GM18909 (cell line): ENCODE data around the gene PPL.

ENCODE experiments used
- ATAC-seq: cut with Tn5 transposase; IDR thresholded peaks from one replicate; pipeline ENCODE4 v1.9.1; 2021; ENCODE audit warnings: mild to moderate bottlenecking; ENCODE audit not compliant: unreplicated experiment, poor library complexity

Gene PPL

DNA sequence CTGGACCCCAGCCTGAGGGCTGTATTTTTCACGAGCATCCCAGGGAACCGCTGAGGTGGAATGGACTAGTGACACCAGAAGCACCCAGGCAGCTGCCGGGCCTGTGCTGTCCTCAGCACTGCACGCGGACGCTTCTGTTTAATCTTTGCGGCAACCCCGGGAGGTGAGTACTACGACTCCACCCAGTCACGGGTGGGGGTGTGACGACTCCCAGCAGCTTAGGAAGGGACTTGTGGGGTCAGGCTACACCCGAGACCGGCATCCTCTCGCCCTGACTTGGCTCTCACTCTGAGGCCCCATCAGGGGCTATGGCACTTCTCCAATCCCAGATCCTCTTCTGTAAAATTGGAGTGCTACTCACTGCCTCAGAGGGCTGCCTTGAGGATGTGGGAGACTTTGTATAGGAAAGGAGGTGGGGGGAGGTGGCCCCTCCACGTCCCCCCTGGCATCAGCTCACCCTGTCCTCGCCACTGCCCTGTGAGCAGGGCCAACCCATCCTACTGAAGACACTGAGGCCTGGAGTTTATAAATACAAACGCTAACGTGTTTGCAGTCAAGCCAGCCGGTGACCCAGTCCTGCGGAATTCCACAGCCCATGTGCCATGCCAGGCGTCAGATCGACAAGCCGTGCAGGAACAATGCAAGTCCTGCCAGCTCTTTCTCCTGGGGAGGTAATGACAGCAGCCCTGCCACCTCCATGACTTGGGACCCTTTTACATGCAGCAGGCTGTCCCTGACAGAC is 44.4 kb downstream of the PPL start:
- ATAC-seq: no peak

DNA sequence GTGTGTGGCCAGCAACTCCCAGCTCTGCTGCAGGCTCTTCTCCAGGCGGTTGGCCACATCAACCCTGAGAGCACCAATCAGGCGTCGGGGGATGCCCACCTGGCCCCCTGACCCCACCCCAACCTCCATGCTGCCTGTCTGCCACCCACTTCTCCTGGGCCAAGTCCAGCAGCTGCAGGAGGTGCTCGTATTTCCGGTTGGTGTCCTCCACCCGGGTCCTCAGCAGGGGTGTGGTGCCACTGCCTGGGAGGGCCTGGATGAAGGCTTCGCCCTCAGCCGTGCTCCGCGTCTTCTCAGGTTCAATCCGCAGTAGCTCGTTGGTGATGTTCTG is 45.1 kb downstream of the PPL start:
- ATAC-seq: no peak

GRCh38 chr16:4891097-4891885 is 45.7 kb downstream of the PPL start:
- ATAC-seq: no peak

DNA sequence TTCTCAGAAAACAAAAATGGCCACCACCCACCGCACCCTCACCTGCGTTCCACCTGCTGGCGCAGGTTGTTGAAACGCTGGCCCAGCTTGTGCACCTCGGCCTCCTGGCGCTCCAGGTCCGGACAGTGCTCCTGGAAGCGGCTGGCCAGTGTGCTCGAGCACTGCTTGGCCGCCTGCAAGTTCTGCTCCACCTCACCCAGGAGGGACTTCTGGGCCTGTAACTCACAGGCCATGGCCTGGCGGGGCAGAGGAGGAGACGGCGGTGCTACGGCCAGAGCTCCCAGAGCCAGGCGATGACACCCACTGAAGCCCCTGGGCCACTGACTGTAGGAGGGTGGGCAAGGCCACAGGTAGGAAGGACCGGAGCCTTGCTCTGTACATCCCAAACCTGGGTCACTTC is 46.3 kb downstream of the PPL start:
- ATAC-seq: no peak

- ATAC-seq: no peak
Measured at GRCh38 chr16:4890026-4890425, 46.9 kb downstream of the PPL start.

DNA sequence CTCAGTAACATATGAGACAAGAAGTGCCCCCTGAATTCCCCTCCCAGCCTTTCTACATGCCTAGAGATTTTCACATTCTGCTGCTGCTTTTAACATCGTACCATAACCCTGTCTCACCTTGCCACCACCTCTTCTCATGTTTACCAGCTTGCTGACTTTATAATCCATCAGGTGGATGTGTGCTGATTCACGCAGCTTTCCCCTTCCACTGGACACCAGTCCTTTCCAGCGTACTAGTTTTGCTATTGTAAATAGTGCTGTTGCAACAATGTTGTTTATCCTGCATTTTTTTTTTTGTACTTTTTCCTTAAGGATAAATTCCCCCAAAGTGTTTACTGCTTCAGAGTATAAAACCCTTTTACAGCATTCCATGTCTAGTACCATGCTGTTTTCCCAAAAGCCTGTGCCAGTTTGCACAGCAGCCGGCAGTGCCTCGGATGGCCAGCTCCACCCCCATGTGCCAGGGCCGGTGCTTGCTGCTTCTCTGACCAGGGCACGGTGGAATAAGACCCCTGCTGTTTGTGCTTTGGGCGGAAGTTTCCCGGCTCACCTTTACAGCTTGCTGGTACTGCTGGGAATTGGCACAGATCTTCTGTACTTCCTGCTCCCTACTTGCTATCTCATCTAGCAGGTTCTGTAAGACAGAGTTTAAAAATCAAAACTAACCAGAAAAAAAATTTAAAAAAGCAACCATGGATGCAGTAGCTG is 48.4 kb downstream of the PPL start:
- no peak for ATAC-seq

DNA sequence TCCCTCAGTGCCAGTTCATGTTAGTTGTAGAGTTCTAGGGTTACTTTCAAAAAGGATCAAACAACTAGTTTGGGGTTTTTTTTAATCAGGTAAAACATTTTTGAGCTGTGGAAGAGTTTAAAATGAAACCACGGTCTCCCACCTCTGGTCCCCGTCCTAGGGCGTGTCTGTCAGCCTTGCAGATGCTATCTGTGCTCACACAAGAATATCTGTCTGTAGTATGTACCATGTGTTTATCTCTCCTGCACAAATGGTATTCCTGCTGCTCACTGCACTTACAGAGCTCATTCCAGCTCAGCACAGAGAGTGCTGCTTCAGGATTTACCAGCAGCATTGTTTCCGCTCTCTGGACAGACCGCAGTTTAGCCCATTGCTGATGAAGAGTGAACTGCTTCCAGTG is 50.8 kb downstream of the PPL start:
- no peak for ATAC-seq

GRCh38 chr16:4884972-4885874 is 51.7 kb downstream of the PPL start:
- no peak for ATAC-seq

DNA sequence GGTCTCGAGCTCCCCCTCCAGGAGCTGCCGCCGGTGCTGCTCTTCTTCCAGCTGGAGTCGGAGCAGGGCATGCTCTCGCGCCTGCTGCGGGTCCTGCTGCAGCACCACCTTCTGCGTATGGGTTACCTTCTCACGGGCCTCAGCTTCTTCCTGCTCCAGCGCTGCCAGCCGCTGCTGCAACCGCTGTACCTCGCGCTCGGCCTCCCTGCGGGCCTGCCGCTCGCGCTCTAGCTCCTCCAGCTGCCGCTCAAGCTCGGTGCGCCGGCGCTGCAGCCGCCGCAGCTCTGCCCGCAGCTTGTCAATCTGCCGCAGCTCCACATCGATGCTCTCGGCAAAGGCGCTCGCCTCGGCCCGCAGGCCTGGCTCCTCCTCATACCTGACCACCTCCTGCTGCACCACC is 52.7 kb downstream of the PPL start:
- no peak for ATAC-seq

DNA sequence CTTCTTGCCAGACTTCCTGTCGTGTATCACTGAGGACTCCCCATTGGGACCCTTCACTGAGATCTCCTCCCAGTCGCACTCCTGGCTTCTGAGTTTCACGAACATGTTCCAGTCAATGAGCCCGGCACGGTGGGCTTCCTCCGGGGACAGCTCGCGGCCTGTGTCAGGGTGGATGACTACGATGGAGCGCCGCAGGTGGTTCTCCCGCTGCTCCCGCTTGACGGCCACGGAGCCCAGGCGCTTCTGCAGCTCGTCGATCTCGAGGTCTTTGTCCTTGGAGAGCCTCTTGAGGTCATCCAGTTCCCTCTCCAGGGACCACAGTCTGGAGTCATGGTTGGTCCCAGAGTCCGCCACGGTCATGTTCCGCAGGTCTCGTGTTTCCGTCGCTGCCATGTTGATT is 53.4 kb downstream of the PPL start:
- no peak for ATAC-seq

GRCh38 chr16:4882633-4883285 is 54.2 kb downstream of the PPL start:
- no peak for ATAC-seq

- no peak for ATAC-seq
Measured at GRCh38 chr16:4882000-4882632, 54.8 kb downstream of the PPL start.

GRCh38 chr16:4880006-4880580 is 56.9 kb downstream of the PPL start:
- ATAC-seq: no peak

DNA sequence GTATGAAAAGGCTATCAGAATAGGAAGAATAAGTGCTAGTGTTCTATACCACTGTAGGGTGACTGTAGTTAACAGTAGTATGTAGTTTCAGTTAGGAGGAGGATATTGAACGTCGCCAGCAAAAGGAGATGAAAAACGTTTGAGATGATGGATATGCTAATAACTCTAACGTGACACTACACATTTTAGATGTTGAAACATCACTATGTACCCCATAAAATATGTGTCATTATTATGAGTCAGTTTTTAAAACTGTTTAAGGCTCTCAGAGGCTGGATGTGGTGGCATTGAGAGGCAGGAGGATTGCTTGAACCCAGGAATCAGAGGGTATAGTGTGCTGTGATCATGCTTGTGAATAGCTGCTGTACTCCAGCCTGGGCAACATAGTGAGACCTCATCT is 57.9 kb downstream of the PPL start:
- no peak for ATAC-seq

DNA sequence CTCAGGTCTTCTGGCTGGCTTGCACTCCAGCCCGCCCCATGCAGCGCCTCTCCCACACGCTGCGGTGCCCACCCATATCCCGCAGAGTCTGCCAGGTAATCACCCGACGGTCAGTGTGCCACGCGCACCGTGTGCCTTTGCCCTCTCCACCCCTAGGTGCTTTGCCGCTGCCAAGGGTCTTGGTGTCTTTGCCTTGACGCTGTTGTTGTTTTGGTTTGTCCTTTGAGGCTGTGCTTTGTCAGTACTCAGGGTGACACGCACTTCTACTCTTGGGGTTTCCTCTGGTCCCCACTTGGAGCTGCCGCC is 59.6 kb downstream of the PPL start:
- ATAC-seq: no peak

DNA sequence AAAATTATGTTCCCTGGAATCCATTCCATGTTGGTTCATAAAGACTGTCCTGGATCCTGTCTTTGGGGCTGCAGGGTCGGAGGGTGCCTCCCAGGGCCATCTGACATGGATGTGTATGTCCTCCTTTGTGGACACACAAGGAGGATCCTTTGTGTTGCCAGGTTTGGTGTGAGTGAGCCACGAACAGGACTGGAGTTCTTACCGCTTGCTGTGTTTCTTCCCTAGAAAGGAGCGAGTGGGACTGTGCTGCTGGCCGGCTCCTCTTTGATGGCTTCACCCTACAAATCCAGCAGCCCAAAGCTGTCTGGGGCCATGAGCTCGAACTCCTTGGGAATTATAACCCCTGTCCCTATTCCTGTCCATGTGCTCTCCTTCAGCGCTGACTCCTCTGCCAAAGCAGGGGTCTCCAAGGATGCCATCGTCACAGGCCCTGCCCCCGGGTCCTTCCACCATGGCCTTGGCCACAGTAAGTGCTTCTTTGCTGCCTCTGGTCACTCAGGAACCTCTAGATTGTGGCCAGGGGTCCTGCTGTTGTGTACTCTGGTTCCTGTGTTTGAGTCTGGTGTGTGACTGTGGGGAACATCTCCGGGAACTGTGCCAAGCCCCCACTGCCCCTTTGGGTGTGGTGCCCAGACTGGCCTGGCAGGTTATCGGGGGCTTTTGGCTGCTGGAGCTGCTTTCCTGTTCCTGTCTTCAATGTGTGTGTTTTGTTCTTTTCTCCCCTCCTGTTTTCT is 60.1 kb downstream of the PPL start:
- no peak for ATAC-seq

GRCh38 chr16:4874666-4875065 is 62.3 kb downstream of the PPL start:
- ATAC-seq: no peak

DNA sequence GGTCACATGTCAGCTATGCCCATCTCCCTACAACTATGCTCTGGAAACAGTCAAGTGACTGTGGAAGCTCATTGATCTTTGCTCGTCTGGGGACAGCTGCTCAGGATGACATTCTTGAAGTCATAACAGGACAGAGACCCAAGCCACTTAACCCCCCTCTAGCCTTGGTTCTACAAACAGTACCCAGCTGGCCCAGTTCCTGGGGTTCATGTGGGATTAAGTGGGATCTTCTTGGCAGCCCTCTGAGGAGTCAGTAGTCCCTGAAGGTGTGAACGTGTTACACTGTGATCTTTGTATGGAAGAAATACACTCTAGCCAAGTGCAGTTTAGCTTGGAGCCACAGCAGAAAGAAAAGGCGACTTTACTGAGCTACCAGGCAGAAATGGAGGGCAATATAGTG is 63.9 kb downstream of the PPL start:
- no peak for ATAC-seq

- no peak for ATAC-seq
Measured at GRCh38 chr16:4871071-4871470, 65.9 kb downstream of the PPL start.
